ENCODE measurements around the gene INPP5A. TPM values are rescaled to one million over a fixed set of nuclear protein-coding genes. Genes with fewer than 3 reads are reported as not detected.
A peak's percentile ranks its signal among the peaks of the same experiment; 100 is the strongest.

INPP5A gene
- total and polyA plus RNA-seq, 2 of the 13 experiments (the other 11 are each of a cell fraction or from before 2014, with no cell fraction given), result 17.5 to 37.9 TPM

DNA sequence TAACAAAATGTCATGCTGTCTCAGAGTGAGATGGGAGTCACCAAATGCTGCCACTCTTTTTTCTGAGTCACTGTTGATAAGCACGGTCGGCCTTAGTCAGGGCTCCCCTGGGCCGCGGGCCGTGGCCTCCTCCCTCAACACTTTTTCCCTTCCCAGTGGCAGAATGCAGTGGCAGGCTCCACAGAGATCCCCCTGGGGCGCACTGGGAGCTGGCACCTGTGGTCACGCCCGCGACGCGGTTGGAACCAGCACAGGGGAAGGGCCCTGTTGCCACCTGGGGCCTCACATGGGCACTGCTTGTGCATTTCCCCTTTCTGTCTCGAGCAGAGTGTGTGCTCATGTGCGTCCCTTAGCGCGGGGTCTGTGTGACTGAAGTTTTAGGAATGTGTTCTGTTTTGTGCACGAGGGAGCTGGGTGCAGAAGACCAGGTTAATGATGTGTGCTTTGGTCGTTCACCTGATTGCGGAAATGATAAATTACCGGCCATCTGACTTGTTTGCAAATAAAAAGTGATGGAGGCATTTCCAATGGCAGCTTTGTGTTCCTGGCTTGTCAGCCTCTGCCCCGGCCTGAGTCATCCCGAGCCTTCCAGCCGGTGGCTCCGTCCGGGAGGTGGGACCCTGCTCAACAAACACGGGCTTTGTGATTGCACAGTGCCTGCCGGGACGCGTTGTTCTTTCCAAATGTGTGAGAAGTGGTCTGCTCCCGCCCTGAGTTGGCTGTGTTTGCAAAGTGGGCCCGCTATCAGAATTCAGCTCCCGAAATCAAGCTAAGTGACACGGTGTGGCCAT lies 147.7 kb downstream of the INPP5A start (continued):
- no peak for TF ChIP-seq ZNF232 (CRISPR knock-in tag; IDR thresholded peaks at IDR 0.05; ENCODE audit: borderline replicate concordance)
- TF ChIP-seq ZNF383 (CRISPR knock-in tag; IDR thresholded peaks at IDR 0.05; ENCODE audit: borderline replicate concordance), result no peak
- no peak for TF ChIP-seq ZIK1 (CRISPR knock-in tag; IDR thresholded peaks at IDR 0.05; ENCODE audit: borderline replicate concordance, low read depth)
- no peak for TF ChIP-seq DBP (CRISPR knock-in tag; IDR thresholded peaks at IDR 0.05; ENCODE audit: not compliant biosample characterization)
- no peak for TF ChIP-seq ZFYVE20 (CRISPR knock-in tag; IDR thresholded peaks at IDR 0.05; ENCODE audit: borderline replicate concordance, low read depth)
- TF ChIP-seq MED8 (CRISPR knock-in tag; IDR thresholded peaks at IDR 0.05; ENCODE audit: insufficient replicate concordance), result no peak
- no peak for TF ChIP-seq SIX1 (CRISPR knock-in tag; IDR thresholded peaks at IDR 0.05; ENCODE audit: borderline replicate concordance)
- TF ChIP-seq ZMAT3 (CRISPR knock-in tag; conservative IDR thresholded peaks at IDR 0.05), result no peak
- TF ChIP-seq CBFB (CRISPR knock-in tag; IDR thresholded peaks at IDR 0.05), result no peak
- TF ChIP-seq SNRNP70 (IDR thresholded peaks at IDR 0.05; ENCODE audit: low read depth, low read length), result no peak
- no peak for TF ChIP-seq IKZF1 (IDR thresholded peaks at IDR 0.05)
- TF ChIP-seq ZNF34 (CRISPR knock-in tag; IDR thresholded peaks at IDR 0.05; ENCODE audit: borderline replicate concordance), result no peak
- no peak for TF ChIP-seq ZNF101 (CRISPR knock-in tag; IDR thresholded peaks at IDR 0.05; ENCODE audit: borderline replicate concordance, low read depth)
- TF ChIP-seq SNAPC2 (CRISPR knock-in tag; IDR thresholded peaks at IDR 0.05), result 0 out of 2 replicates have a peak, but pooled peaks have one; percentile 36
- TF ChIP-seq ZNF547 (CRISPR knock-in tag; IDR thresholded peaks at IDR 0.05), result no peak
- no peak for TF ChIP-seq ZNF3 (CRISPR knock-in tag; IDR thresholded peaks at IDR 0.05)
- TF ChIP-seq ZNF207 (IDR thresholded peaks at IDR 0.05; ENCODE audit: borderline replicate concordance), result no peak
- TF ChIP-seq THAP11 (CRISPR knock-in tag; IDR thresholded peaks at IDR 0.05), result no peak
- TF ChIP-seq, protein P1, sequence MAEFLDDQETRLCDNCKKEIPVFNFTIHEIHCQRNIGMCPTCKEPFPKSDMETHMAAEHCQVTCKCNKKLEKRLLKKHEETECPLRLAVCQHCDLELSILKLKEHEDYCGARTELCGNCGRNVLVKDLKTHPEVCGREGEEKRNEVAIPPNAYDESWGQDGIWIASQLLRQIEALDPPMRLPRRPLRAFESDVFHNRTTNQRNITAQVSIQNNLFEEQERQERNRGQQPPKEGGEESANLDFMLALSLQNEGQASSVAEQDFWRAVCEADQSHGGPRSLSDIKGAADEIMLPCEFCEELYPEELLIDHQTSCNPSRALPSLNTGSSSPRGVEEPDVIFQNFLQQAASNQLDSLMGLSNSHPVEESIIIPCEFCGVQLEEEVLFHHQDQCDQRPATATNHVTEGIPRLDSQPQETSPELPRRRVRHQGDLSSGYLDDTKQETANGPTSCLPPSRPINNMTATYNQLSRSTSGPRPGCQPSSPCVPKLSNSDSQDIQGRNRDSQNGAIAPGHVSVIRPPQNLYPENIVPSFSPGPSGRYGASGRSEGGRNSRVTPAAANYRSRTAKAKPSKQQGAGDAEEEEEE (CRISPR knock-in tag; IDR thresholded peaks at IDR 0.05; ENCODE audit: borderline replicate concordance), result no peak
- 0 out of 2 replicates have a peak, but pooled peaks have one; percentile 44 for TF ChIP-seq CHD4 (IDR thresholded peaks at IDR 0.05; ENCODE audit: borderline replicate concordance, low read length)
- TF ChIP-seq ZFP82 (CRISPR knock-in tag; IDR thresholded peaks at IDR 0.05; ENCODE audit: borderline replicate concordance), result no peak
- TF ChIP-seq, protein P2, sequence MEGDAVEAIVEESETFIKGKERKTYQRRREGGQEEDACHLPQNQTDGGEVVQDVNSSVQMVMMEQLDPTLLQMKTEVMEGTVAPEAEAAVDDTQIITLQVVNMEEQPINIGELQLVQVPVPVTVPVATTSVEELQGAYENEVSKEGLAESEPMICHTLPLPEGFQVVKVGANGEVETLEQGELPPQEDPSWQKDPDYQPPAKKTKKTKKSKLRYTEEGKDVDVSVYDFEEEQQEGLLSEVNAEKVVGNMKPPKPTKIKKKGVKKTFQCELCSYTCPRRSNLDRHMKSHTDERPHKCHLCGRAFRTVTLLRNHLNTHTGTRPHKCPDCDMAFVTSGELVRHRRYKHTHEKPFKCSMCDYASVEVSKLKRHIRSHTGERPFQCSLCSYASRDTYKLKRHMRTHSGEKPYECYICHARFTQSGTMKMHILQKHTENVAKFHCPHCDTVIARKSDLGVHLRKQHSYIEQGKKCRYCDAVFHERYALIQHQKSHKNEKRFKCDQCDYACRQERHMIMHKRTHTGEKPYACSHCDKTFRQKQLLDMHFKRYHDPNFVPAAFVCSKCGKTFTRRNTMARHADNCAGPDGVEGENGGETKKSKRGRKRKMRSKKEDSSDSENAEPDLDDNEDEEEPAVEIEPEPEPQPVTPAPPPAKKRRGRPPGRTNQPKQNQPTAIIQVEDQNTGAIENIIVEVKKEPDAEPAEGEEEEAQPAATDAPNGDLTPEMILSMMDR (CRISPR knock-in tag; IDR thresholded peaks at IDR 0.05), result peak; percentile 36
- no peak for TF ChIP-seq NAIF1 (CRISPR knock-in tag; IDR thresholded peaks at IDR 0.05; ENCODE audit: borderline replicate concordance)
- peak; percentile 44; the same call in 1 of the 2 replicates for TF ChIP-seq CSRNP1 (CRISPR knock-in tag; IDR thresholded peaks at IDR 0.05)
- TF ChIP-seq ZNF282 (IDR thresholded peaks at IDR 0.05; ENCODE audit: partially characterized antibody), result no peak

Data from HepG2 (cell line).